K562 treated with DMSO at 1 percent for 4 hours (cell line): Measurements from ENCODE around the gene PPP2R3C. TPM values are rescaled to one million over a fixed set of nuclear protein-coding genes. Genes with fewer than 3 reads are reported as not detected.

Source experiments
- total RNA-seq: library from RNA; unstranded; fragments of 300-600 nt; gene quantifications from 2 replicates; pipeline ENCODE4 v1.2.3, GENCODE V29; 2022; ENCODE audit not compliant: insufficient read depth

Gene PPP2R3C
- total RNA-seq, result 14.5 and 16.8 TPM in 2 replicates

DNA sequence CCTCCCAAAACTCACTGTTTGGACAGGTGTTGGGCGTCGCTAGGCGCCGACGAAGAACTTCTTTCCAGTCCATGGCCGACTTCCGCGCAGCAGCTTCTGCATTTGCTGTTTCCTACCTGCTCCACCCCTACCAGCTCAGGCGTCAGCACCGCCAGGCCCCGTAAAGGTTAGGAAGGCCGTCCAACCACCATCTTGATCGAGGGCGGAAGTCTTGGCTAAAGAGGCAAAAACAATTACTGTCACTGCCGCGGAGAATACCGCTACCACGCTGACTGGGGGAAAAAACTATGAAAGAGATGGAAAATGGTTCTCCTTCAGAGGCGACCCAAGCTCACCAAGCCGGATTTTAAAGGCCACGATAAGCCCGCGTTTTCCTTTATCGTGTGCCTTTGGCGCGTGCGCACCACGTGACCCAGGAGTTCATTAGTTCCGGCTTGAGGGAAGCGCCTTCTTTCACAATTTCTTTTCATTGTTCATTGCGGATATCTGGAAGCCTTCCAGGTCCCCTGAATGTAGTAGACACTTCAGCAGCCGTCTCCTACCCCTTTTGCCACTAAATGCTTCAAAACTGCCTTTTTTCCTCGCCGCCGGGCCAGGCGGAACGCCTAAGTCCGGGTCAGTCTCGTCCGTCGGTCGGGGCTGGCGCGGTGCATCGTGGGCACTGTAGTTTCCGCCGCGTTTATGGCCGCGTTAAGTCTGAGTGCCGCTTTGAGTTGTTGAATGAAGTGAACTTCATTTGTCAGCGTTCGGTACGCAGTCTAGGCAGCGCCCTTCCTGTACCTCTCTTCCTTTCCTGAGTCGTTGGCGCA, at the start of gene PPP2R3C, which contains the start of gene PRORP:
Gene PPP2R3C (minus strand): TSS at position 104 of the 809 bp plus-strand sequence. CDS start 31 bp downstream, at position 73.
Gene PRORP (plus strand): TSS at position 666 of the 809 bp plus-strand sequence. CDS start 694 bp downstream, outside the sequence.

DNA sequence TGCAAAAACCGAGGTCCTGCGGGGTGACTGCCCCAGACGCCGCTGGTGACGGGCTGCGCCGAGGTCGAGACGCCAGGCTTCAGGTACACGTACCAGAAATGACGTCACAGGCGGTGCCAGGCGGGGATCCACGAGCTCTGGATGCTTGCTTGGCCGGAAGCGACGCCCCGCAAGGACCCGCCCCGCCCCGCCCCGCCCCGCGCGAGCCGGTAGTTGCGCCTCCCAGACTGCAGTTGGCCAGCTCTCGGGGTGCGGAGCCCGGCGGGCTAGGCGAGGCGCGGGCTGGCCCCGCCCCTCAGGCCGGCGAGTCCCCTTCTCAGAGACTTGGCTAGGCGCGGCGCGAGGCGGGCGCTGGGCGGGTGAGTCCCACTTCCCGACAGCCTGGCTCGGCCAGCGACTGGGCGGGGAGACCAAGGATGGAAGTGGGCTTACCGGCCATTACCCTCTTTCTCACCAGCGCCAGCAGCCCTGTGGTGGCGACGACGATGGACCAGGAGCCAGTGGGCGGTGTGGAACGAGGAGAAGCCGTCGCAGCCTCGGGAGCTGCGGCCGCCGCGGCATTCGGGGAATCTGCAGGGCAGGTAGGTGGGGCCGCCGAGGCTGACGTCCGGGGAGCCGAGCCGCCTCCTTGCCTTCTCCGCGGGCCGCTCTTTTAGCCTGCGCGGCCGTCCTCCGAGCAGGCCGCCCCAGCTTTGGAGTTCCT, 75.6 kb downstream of the PPP2R3C start, which contains the start of gene FAM177A1:
Gene FAM177A1 (plus strand): TSS at position 225 of the 703 bp plus-strand sequence. CDS start 192 bp downstream, at position 417.

Other genes with a start within 250 kb of the PPP2R3C start
- 13.2 and 16.6 TPM in 2 replicates for gene BAZ1A, start 246.6 kb downstream of the PPP2R3C start, total RNA-seq
- 32.5 and 37.6 TPM in 2 replicates for gene SRP54, start 139.0 kb downstream of the PPP2R3C start, total RNA-seq
- 26.4 and 46.2 TPM in 2 replicates for gene FAM177A1, start 75.7 kb downstream of the PPP2R3C start, total RNA-seq
- 8.7 and 10.6 TPM in 2 replicates for gene PRORP, start 562 bp upstream of the PPP2R3C start, total RNA-seq
- 197 TPM in 2 replicates for gene PSMA6, start 170.4 kb upstream of the PPP2R3C start, total RNA-seq